SU-DHL-6 (cell line): ENCODE results near the gene MGAT5.

Experiments
- EZH2phosphoT487 ChIP-seq: fragments of 200-600 bp; sonication (generic), shearing (Covaris generic); conservative IDR thresholded peaks from 2 replicates; pipeline ENCODE4 v1.6.1; 2018; ENCODE audit warnings: mild to moderate bottlenecking, antibody characterized with exemption, low read length, moderate library complexity, mixed read lengths
- TF ChIP-seq, protein P1 (sequence below): fragments of 200-600 bp; sonication (generic); IDR thresholded peaks from one replicate; pipeline ENCODE4 v1.5.1; 2017; ENCODE audit warnings: antibody characterized with exemption, mild to moderate bottlenecking, low read length, moderate library complexity; ENCODE audit not compliant: insufficient read depth, poor library complexity, severe bottlenecking

GRCh38 chr2:134333646-134334189, 79.8 kb downstream of the MGAT5 start:
- TF ChIP-seq, protein P1, sequence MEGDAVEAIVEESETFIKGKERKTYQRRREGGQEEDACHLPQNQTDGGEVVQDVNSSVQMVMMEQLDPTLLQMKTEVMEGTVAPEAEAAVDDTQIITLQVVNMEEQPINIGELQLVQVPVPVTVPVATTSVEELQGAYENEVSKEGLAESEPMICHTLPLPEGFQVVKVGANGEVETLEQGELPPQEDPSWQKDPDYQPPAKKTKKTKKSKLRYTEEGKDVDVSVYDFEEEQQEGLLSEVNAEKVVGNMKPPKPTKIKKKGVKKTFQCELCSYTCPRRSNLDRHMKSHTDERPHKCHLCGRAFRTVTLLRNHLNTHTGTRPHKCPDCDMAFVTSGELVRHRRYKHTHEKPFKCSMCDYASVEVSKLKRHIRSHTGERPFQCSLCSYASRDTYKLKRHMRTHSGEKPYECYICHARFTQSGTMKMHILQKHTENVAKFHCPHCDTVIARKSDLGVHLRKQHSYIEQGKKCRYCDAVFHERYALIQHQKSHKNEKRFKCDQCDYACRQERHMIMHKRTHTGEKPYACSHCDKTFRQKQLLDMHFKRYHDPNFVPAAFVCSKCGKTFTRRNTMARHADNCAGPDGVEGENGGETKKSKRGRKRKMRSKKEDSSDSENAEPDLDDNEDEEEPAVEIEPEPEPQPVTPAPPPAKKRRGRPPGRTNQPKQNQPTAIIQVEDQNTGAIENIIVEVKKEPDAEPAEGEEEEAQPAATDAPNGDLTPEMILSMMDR: no peak
- no peak for TF ChIP-seq EZH2phosphoT487
